Lower lobe of right lung (tissue), 2 donors: ENCODE data around the gene DYSF. TPM values are rescaled to one million over a fixed set of nuclear protein-coding genes. Genes with fewer than 3 reads are reported as not detected.

Experiments
- ATAC-seq, 2 donors: fragments of 200-7000 bp; cut with Tn5 transposase; one replicate each; pipeline ENCODE4 v1.9.1; 2020 to 2022; ENCODE audit warnings: mild to moderate bottlenecking in 2 of 2, moderate library complexity in 2 of 2
- DNase-seq: peaks from one replicate; pipeline ENCODE4 v3.0.0-alpha.2; 2020
- H3K27ac ChIP-seq: fragments of 200-600 bp; one replicate; pipeline ENCODE4 v1.8.0; 2022
- H3K27me3 ChIP-seq: fragments of 200-600 bp; one replicate; pipeline ENCODE4 v1.8.0; 2022; ENCODE audit warnings: low read depth
- H3K36me3 ChIP-seq: fragments of 200-600 bp; one replicate; pipeline ENCODE4 v1.8.0; 2022; ENCODE audit warnings: mild to moderate bottlenecking
- H3K4me1 ChIP-seq: fragments of 200-600 bp; one replicate; pipeline ENCODE4 v1.8.0; 2022
- H3K4me3 ChIP-seq: fragments of 200-600 bp; one replicate; pipeline ENCODE4 v1.8.0; 2022; ENCODE audit warnings: mild to moderate bottlenecking
- H3K9me3 ChIP-seq: fragments of 200-600 bp; one replicate; pipeline ENCODE4 v1.8.0; 2022
- intact Hi-C: fragments of 100-400 bp; cut with DNase I; formaldehyde crosslinking; loops from one replicate; pipeline ENCODE4 v1.11.0; 2022
- total RNA-seq: library from RNA; stranded (reverse); fragmentation: NEBNext Ultra II Directional; extraction: Animal tissue kit (Norgen Biotek cat#: 25700); gene quantifications from one replicate; pipeline ENCODE4 v1.2.1, GENCODE V29; 2021
- TF ChIP-seq, protein P1 (sequence below): fragments of 200-600 bp; IDR thresholded peaks from one replicate; pipeline ENCODE4 v1.8.0; 2022; ENCODE audit warnings: antibody characterized with exemption, mild to moderate bottlenecking
- donor health status: DM: no; HTN: yes; CAD: no; lungs with severe emphysema.

The DYSF gene
- total RNA-seq, 1 donor from 2014 or later: 41.2 TPM

DNA sequence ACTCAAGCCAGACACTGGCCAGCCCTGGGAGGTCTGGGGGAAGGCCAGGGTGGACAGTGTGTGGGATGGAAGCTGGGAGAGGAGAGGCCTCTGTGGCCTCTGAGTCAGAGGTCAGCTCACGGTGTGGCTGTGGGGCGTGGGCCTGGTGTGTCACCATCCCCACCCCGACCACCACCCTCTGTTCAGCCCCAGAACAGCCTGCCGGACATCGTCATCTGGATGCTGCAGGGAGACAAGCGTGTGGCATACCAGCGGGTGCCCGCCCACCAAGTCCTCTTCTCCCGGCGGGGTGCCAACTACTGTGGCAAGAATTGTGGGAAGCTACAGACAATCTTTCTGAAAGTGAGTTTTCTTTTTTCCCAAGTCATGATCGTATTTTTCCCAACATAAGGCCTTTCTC is 110.5 kb downstream of the DYSF start:
- H3K27ac ChIP-seq: no peak overlapping the region

GRCh38 chr2:71564361-71564760 is 111.0 kb downstream of the DYSF start:
- H3K36me3 ChIP-seq: peaks cover 9% of the 10 kb centered on the region

More for the DNA sequence above, 110.5 kb downstream of the DYSF start:
- H3K36me3 ChIP-seq: peaks cover 9% of the 10 kb centered on the region
- H3K27me3 ChIP-seq: no peaks in the 10 kb centered on the region
- H3K4me3 ChIP-seq: no peak overlapping the region
- H3K4me1 ChIP-seq: no peaks in the 10 kb centered on the region
- intact Hi-C loops: no loop called here
- H3K9me3 ChIP-seq: no peaks in the 10 kb centered on the region
- TF ChIP-seq, protein P1, sequence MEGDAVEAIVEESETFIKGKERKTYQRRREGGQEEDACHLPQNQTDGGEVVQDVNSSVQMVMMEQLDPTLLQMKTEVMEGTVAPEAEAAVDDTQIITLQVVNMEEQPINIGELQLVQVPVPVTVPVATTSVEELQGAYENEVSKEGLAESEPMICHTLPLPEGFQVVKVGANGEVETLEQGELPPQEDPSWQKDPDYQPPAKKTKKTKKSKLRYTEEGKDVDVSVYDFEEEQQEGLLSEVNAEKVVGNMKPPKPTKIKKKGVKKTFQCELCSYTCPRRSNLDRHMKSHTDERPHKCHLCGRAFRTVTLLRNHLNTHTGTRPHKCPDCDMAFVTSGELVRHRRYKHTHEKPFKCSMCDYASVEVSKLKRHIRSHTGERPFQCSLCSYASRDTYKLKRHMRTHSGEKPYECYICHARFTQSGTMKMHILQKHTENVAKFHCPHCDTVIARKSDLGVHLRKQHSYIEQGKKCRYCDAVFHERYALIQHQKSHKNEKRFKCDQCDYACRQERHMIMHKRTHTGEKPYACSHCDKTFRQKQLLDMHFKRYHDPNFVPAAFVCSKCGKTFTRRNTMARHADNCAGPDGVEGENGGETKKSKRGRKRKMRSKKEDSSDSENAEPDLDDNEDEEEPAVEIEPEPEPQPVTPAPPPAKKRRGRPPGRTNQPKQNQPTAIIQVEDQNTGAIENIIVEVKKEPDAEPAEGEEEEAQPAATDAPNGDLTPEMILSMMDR: no peak
- ATAC-seq (no peak), DNase-seq (no peak)

DNA sequence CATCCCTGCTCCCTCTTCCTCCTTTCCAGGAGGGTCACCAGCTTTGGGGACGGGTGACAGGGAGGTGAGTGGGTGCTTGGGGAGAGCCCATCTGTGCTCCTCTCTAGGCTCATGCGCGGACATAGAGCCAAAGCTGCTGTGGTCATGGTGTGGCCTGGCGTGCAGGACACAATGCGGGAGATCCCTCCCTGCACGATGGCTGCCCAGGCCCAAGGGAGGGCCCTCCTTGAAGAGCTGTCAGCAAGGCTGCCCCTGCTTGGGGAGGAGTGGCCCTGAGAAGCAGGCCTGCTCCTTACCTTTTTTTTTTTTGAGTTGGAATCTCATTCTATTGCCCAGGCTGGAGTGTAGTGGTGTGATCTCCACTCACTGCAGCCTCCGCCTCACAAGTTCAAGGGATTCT is 111.4 kb downstream of the DYSF start:
- H3K27me3 ChIP-seq: no peaks in the 10 kb centered on the region
- H3K36me3 ChIP-seq: peaks cover 11% of the 10 kb centered on the region
- no peaks in the 10 kb centered on the region for H3K9me3 ChIP-seq
- intact Hi-C loops: no loop called here
- TF ChIP-seq, protein P1: no peak
- no peaks in the 10 kb centered on the region for H3K4me1 ChIP-seq
- DNase-seq: no peak
- H3K4me3 ChIP-seq: no peak overlapping the region
- no peak overlapping the region for H3K27ac ChIP-seq
- ATAC-seq: no peak

More at GRCh38 chr2:71564361-71564760, 111.0 kb downstream of the DYSF start:
- Histone ChIP-seq H3K9me3 (no peaks in the 10 kb centered on the region), H3K4me1 (no peaks in the 10 kb centered on the region), H3K4me3 (no peak overlapping the region), H3K27me3 (no peaks in the 10 kb centered on the region), H3K27ac (no peak overlapping the region)
- intact Hi-C loops: no loop called here
- TF ChIP-seq, protein P1: no peak
- ATAC-seq (no peak), DNase-seq (peak; percentile 19)

DNA sequence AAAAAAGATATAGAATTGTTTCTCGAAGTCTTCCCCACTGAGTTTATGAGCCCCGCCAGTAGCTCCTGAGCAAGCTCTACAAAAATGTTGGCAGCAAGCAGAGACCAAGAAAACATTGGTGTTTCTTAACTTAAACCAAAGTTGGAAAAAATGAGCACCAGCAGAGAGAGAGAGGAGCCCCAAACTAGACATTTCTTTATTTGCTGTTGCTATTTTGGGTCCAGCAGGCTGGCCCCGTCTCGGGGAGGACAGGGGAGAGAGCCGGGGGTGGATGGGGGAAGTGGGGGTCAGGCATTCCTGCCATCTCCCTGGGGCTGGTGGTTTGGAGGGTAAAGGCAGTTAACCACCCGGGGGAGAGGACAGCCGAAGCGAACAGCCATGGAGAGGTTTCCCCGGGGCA is 113.0 kb downstream of the DYSF start:
- intact Hi-C loops: no loop called here
- TF ChIP-seq, protein P1: no peak
- Histone ChIP-seq H3K4me3 (no peak overlapping the region), H3K4me1 (no peaks in the 10 kb centered on the region), H3K9me3 (no peaks in the 10 kb centered on the region), H3K36me3 (peaks cover 12% of the 10 kb centered on the region), H3K27me3 (no peaks in the 10 kb centered on the region), H3K27ac (no peak overlapping the region)
- no peak for ATAC-seq
- DNase-seq: no peak

DNA sequence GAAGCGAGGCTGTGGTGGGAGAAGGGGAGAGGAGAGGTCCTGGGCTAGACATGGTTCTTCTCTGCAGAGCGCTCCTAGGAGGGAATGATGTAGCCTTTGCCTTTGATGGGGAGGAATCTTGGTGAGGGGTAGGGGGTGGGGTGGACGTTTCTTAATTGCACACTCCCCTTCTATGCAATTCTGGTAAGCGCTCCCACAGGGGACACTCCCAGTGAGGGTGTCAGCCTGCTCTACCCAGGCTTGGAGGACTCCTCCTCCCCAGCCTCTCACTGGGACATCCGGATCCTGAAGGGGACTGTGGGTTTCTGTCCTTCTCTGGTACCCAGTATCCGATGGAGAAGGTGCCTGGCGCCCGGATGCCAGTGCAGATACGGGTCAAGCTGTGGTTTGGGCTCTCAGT is 114.3 kb downstream of the DYSF start:
- TF ChIP-seq, protein P1: no peak
- intact Hi-C loops: no loop called here
- H3K36me3 ChIP-seq: peaks cover 4% of the 10 kb centered on the region
- no peaks in the 10 kb centered on the region for H3K4me1 ChIP-seq
- no peak for DNase-seq
- no peak overlapping the region for H3K27ac ChIP-seq
- ATAC-seq: no peak
- no peaks in the 10 kb centered on the region for H3K27me3 ChIP-seq
- no peak overlapping the region for H3K4me3 ChIP-seq
- H3K9me3 ChIP-seq: no peaks in the 10 kb centered on the region

DNA sequence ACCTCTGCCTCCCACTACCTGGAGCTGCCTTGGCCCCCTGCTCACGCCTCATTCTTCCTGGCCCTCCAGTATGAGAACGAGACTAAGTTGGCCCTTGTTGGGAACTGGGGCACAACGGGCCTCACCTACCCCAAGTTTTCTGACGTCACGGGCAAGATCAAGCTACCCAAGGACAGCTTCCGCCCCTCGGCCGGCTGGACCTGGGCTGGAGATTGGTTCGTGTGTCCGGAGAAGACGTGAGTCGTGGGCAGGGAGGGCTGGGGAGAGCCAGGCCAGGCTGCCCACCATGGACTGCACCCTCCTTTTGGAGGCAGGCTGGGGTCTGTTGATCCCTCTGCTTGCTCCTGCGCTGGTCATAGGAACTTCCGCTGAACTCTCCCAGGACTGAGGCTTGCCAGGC is 114.7 kb downstream of the DYSF start:
- H3K4me3 ChIP-seq: no peak overlapping the region
- no peak for ATAC-seq
- H3K36me3 ChIP-seq: peaks cover 4% of the 10 kb centered on the region

More for the DNA sequence above, 114.7 kb downstream of the DYSF start:
- no peaks in the 10 kb centered on the region for H3K27me3 ChIP-seq
- H3K27ac ChIP-seq: no peak overlapping the region
- DNase-seq: no peak
- TF ChIP-seq, protein P1: no peak
- no peaks in the 10 kb centered on the region for H3K4me1 ChIP-seq
- intact Hi-C loops: no loop called here
- no peaks in the 10 kb centered on the region for H3K9me3 ChIP-seq
